ENCODE results near the gene MYH13.

GRCh38 chr17:10328971-10329923 lies 43.6 kb downstream of the MYH13 start:
- TF ChIP-seq CTCF (conservative IDR thresholded peaks at IDR 0.05; ENCODE audit: low read length) (no peak), EZH2phosphoT487 (IDR thresholded peaks at IDR 0.05; ENCODE audit: borderline replicate concordance, low read depth, low read length) (no peak)
